Keratinocyte (primary cell): ENCODE data around the gene FAM174B.

Source experiments
- CTCF ChIP-seq, 3 experiments: IDR thresholded peaks in 1 of 3; conservative IDR thresholded peaks in 1 of 3; optimal IDR thresholded peaks in 1 of 3; 2 replicates in 2 of 3; 3 replicates in 1 of 3; pipeline versions ENCODE3 to v1.5.1; 2011; ENCODE audit warnings: low read length in 3 of 3, mild to moderate bottlenecking in 3 of 3, moderate library complexity in 2 of 3, control low read depth in 1 of 3, inconsistent platforms in 1 of 3; ENCODE audit not compliant: insufficient read depth in 2 of 3; ENCODE audit errors: extremely low read depth in 1 of 3
- EZH2 ChIP-seq: IDR thresholded peaks from one replicate; pipeline ENCODE4 v1.6.1; 2012; ENCODE audit warnings: inconsistent platforms, mild to moderate bottlenecking, low read length, moderate library complexity

DNA sequence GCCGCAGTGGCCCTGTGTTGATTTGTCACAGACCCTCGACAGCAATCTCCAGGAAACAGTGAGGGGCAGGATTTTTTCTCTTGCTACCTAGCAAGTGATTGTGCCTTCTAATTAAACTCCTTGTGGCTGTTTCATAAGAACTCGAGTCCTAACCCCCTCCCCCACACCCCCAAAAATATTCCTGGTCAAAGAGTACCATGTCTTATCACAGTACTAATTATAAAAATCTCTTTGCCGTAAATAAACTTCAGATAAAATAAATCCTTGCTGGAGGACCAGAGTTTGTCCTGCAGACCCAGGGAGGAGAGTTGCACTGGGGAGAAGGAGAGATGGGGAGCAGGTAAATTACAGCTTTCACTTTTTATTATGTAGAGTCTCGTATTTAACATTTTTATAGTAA lies 64.3 kb downstream of the FAM174B start:
- TF ChIP-seq CTCF (optimal IDR thresholded peaks at IDR 0.05 in 1 of 3, IDR thresholded peaks at IDR 0.05 in 1 of 3, conservative IDR thresholded peaks at IDR 0.05 in 1 of 3; ENCODE audit: extremely low read depth in 1 of 3, insufficient read depth in 2 of 3, low read length in 3 of 3) (no peak), EZH2 (no peak)
